HG03280 (cell line): ENCODE measurements around the gene SFXN5.
"Not testable (repeated sequence)": the region's sequence is repeated elsewhere in the genome, so short reads cannot be mapped to it uniquely, and the experiment has no call there.

ENCODE experiments used
- ATAC-seq: cut with Tn5 transposase; IDR thresholded peaks from one replicate; pipeline ENCODE4 v1.9.1; 2021; ENCODE audit warnings: mild to moderate bottlenecking, moderate library complexity; ENCODE audit not compliant: unreplicated experiment

Gene SFXN5, protein sequence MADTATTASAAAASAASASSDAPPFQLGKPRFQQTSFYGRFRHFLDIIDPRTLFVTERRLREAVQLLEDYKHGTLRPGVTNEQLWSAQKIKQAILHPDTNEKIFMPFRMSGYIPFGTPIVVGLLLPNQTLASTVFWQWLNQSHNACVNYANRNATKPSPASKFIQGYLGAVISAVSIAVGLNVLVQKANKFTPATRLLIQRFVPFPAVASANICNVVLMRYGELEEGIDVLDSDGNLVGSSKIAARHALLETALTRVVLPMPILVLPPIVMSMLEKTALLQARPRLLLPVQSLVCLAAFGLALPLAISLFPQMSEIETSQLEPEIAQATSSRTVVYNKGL

DNA sequence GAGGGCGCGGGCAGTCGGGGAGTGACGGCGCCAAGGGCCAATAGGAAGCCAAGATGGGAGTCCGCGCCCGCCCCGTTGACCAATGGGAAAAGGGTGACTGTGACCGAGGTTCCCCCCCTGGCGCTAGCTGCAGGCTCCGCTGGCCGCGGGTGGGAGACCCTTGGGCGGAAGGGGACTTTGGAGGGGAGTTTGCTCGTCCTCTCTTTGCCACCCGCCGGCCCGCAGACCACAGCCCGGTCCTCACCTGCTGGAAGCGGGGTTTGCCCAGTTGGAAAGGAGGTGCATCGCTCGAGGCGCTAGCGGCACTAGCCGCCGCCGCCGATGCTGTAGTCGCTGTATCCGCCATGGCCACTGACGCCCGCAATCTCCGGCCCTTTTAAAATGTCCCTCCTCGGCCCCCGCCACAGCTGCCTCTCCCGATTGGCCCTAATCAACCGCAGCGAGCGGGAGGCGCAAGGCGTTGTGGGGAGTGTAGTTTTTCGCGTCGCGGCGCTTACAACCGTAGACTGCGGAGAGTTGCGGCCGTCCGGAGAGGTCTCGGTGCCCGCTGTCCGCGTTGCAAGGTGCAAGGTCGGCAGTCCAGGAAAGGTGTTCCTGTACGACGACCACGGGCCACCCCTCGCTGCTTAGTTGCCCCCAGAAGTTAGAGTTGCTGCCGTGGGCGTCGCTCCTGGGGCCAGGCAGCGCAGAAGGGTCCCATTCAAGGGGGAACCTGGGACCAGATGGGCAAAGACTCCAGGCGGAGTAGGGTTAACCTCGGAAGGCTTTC, at the start of gene SFXN5:
SFXN5 (minus strand) TSS at position 353 of the 769 bp plus-strand sequence; CDS start at position 346, 7 bp downstream.
- ATAC-seq, result peak; percentile 96

DNA sequence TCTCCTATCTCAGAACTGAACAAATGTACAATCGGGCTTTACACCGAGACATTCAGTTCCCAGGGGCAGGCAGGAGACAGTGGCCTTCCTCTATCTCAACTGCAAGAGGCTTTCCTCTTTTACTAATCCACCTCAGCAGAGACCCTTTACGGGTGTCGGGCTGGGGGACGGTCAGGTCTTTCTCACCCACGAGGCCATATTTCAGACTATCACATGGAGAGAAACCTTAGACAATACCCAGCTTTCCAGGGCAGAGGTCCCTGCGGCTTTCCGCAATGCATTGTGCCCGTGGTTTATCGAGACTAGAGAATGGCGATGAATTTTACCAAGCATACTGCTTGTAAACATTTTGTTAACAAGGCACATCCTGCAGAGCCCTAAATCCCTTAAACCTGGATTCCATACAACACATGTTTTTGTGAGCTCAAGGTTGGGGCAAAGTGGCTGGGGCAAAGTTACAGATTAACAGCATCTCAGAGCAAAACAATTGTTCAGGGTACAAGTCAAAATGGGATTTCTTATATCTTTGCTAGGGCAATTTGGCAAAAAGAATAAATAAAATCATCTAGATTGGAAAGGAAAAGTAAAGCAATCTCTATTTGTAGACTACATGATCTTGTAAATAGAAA, 48.2 kb upstream of the SFXN5 start:
- not testable (repeated sequence) for ATAC-seq

GRCh38 chr2:73117441-73117840, 45.9 kb upstream of the SFXN5 start:
- no peak for ATAC-seq

DNA sequence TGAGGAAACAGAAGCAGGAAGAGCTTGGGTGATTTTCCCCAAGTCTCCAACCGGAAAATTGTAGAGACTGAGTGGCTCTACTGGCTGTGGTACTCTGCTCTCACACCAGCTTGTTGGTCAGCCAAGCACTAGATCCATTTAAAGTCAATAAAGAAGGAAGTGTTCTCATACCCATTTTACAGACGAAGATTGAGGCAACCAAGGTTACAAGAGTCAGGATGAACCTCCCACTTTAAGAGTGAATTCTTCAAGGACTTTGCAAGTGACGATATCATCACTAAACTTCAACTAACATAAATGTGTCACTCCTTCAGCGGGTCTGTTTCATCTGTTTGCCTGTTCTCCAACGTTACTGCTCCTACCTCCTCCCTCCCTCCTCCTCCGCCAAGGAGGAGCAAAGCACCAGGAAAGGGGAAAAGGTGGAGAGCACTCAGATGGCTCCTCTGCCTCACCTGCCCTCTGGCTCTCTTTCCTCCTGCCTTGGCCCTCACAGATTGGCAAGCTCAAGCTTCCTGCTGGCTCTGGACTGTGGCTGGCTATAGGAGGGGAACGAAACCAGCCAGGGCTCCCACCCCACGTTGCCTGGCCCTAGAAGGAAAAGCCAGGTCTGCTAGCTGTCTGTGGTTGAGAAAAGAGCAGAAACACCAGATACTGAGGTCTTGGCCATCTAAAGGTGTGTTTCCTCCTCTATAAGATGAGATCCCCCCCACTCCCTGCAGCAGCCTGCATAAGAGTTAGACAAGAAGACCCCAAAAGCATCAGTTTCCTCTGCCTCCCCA, 44.9 kb upstream of the SFXN5 start:
- no peak for ATAC-seq

GRCh38 chr2:73114273-73114867, 42.9 kb upstream of the SFXN5 start:
- ATAC-seq, result no peak

DNA sequence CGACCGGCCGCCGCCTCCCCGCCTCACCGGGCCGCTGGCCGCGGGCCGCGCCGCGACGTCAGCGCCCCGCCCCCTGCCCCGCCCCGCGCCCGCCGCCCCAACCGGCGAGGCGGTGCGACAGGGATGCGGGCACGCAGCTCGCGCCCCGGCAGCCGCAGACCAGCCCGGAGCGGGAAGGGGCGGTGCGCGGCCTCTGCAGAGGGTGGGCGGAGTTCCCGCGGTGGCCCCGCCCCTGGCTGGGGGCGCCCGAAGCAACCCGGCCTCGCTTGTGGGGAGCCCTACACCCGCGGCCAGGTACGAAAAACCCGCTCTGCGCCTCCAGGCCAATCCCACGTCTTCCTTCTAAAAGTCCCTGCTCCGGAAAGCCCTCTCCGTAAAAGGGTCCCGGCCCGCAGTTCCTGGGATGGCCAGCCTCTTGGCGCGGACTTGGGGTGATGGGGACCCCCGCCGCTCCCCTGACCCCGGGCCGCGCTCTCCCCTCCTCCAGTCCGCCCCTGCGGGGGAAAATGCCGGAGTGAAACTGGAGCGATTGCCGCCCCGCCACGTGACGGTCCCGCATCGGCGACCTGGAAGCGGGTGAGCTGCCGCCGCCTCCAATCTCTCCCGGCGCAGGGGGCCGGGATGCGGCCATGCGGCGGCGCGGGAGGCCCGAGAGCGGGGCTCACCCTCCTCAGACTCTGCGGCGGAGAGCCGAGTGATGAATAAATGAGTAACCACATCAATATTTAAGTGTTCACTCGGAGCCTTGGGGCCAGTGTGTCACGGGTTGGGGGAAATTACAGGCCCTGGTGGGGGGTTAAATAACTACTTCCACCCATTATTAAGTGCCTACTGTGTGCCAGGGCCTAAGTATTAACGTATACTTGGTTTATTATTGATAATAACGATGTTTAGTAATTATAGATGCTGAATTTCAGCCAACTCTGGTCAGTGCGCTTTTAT, 41.7 kb upstream of the SFXN5 start, which contains the start of gene RAB11FIP5:
RAB11FIP5 (minus strand) TSS at position 36 of the 942 bp plus-strand sequence. CDS start 171 bp downstream, outside the sequence.
- peak; percentile 82 for ATAC-seq

- peak; percentile 29 for ATAC-seq
Measured at GRCh38 chr2:73112026-73112912, 40.8 kb upstream of the SFXN5 start.

GRCh38 chr2:73111073-73112025, 39.8 kb upstream of the SFXN5 start:
- no peak for ATAC-seq

DNA sequence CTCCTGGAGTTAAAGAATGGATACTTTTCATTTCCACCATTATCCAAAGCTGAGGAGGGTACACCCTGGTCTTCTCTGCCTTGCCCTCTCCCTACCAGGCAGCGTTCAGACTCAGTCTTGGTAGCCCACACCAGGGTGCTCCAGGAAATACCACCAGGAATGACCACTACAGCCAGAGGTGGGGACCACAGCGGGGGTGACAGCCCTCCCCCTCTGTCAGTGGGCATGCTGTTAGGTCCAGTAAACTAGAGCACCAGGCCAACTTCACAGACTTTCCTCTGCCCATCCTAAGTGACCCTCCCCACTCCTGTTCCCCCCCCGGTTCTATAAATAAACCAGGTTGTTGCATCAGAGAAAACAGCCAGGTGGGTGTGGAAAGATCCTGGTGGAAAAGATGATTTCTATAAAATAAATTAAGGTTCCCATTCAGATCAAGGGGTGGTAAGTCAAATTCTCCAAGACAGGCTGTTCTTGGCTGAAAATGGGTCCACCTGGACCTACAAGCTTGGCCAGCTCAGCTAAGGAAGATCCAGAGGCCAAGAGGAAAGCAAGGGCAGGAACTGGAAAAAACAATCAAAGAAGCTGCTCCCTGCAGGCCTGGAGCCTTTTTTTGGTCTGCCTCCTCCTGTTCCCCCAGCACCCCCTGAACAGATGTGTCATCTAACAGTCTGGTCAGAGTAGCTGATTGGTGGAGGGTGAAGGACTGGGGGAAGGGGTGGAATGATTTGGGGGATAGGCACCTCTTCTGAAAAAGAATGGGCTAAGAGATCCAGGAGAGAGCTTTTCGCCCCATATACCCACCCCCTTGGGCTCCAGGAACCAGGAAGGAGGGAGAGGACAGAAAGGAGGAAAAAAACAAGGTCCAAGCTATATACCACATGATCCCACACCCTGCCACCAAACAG, 38.9 kb upstream of the SFXN5 start:
- ATAC-seq, result no peak

GRCh38 chr2:73109431-73110167, 38.1 kb upstream of the SFXN5 start:
- no peak for ATAC-seq

- no peak for ATAC-seq
Measured at GRCh38 chr2:73107211-73107926, 35.9 kb upstream of the SFXN5 start.

DNA sequence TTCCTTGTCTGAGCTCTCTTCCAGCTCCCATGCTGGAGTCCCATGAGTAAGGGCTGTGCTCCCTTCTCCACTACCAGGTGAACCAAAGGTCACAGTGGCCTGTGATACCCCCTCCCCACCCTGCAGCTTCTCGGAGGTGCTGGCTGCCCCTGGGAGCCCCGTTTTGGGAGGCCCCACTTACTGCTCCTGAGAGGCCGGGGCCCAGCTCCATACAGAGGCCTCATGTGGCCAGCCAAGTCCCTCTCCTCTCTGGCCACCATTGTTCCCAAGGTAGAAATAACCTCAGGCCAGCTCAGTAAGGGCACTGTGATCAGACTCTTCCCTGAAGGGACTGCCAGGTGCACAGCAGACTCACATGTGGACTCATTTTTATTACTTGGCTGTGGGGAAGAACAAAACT, 35.3 kb upstream of the SFXN5 start:
- no peak for ATAC-seq

- ATAC-seq, result no peak
Measured at GRCh38 chr2:73105511-73105971, 34.0 kb upstream of the SFXN5 start.

DNA sequence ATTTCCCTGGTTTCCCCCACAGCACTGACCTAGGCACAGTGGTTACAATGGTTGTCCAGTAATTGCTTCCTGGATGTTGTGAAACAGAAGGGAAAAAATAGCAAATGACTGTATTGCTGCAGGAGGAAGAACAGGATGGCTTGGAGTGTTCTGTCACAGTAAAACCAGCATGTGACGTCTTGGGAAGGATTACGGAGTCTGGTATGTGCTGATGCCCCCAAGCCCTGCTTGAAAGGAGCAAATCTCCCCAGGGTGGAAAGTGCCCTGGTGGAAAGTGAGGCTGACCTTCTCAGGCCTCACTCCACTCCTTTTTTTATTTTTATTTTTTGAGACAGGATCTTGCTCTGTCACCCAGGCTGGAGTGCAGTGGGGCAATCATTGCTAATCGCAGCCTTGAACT, 33.4 kb upstream of the SFXN5 start:
- ATAC-seq, result no peak
